HepG2 (cell line): ENCODE results near the gene ZSCAN31. TPM values are rescaled to one million over a fixed set of nuclear protein-coding genes. Genes with fewer than 3 reads are reported as not detected.
A peak's percentile ranks its signal among the peaks of the same experiment; 100 is the strongest.

Source experiments
- ARID5B ChIP-seq: IDR thresholded peaks from 2 replicates; pipeline ENCODE4 v1.4.0; 2020; ENCODE audit warnings: mild to moderate bottlenecking, missing genetic modification reagents
- ATF5 ChIP-seq: sonication (generic); formaldehyde crosslinking; IDR thresholded peaks from 2 replicates; pipeline ENCODE4 v1.4.0; 2020; ENCODE audit warnings: mild to moderate bottlenecking, low read depth, missing genetic modification reagents
- CAMTA2 ChIP-seq: sonication (generic); formaldehyde crosslinking; IDR thresholded peaks from 2 replicates; pipeline ENCODE4 v1.4.0; 2020; ENCODE audit warnings: mild to moderate bottlenecking, missing genetic modification reagents, borderline replicate concordance
- CHD4 ChIP-seq: fragments of 200-600 bp; sonication (generic); IDR thresholded peaks from 2 replicates; pipeline ENCODE4 v1.7.0; 2017; ENCODE audit warnings: mild to moderate bottlenecking, low read length, borderline replicate concordance
- HOXA5 ChIP-seq: sonication (generic); formaldehyde crosslinking; IDR thresholded peaks from 2 replicates; pipeline ENCODE4 v1.4.0; 2020; ENCODE audit warnings: missing genetic modification reagents
- JUND ChIP-seq: sonication (generic); formaldehyde crosslinking; IDR thresholded peaks from 2 replicates; pipeline ENCODE4 v1.8.0; 2022; ENCODE audit warnings: mild to moderate bottlenecking, missing genetic modification reagents
- RFXAP ChIP-seq: sonication (generic); formaldehyde crosslinking; IDR thresholded peaks from 2 replicates; pipeline ENCODE4 v1.4.0; 2020; ENCODE audit warnings: missing genetic modification reagents, borderline replicate concordance
- SMARCE1 ChIP-seq: fragments of 450-650 bp; IDR thresholded peaks from 2 replicates; pipeline ENCODE4 v1.6.1; 2017; ENCODE audit warnings: borderline replicate concordance
- TOE1 ChIP-seq: sonication (generic); formaldehyde crosslinking; IDR thresholded peaks from 2 replicates; pipeline ENCODE4 v1.4.0; 2020; ENCODE audit warnings: mild to moderate bottlenecking, missing genetic modification reagents
- ZBTB20 ChIP-seq: sonication (generic); formaldehyde crosslinking; IDR thresholded peaks from 2 replicates; pipeline ENCODE4 v1.8.1; 2023; ENCODE audit warnings: missing genetic modification reagents, low read depth, mild to moderate bottlenecking, borderline replicate concordance
- ZIK1 ChIP-seq: sonication (generic); formaldehyde crosslinking; IDR thresholded peaks from 2 replicates; pipeline ENCODE4 v1.5.0; 2020; ENCODE audit warnings: mild to moderate bottlenecking, low read depth, missing genetic modification reagents, borderline replicate concordance
- ZNF33B ChIP-seq: sonication (generic); formaldehyde crosslinking; IDR thresholded peaks from 2 replicates; pipeline ENCODE4 v1.5.1; 2020; ENCODE audit warnings: mild to moderate bottlenecking, missing genetic modification reagents
- ZNF350 ChIP-seq: sonication (generic); formaldehyde crosslinking; IDR thresholded peaks from 2 replicates; pipeline ENCODE4 v1.4.0; 2020; ENCODE audit warnings: mild to moderate bottlenecking, low read depth, missing genetic modification reagents, borderline replicate concordance
- ZNF569 ChIP-seq: sonication (generic); formaldehyde crosslinking; IDR thresholded peaks from 2 replicates; pipeline ENCODE4 v1.5.0; 2020; ENCODE audit warnings: mild to moderate bottlenecking, missing genetic modification reagents, moderate library complexity, borderline replicate concordance
- ZNF773 ChIP-seq: sonication (generic); formaldehyde crosslinking; IDR thresholded peaks from 2 replicates; pipeline ENCODE4 v1.4.0; 2020; ENCODE audit warnings: missing genetic modification reagents, borderline replicate concordance
- ZSCAN9 ChIP-seq: IDR thresholded peaks from 2 replicates; pipeline ENCODE4 v1.6.1; 2016; ENCODE audit warnings: borderline replicate concordance
- polyA plus RNA-seq, 8 experiments: library from polyadenylated mRNA; depleted of rRNA in 3 of 8; stranded (reverse) in 7 of 8; unstranded in 1 of 8; fragments of >200 nt; fragmentation: Illumina TruSeq in 4 of 8; extraction: Trizol in 4 of 8; gene quantifications; 2 replicates each; pipeline versions ENCODE4 v1.2.1 to v1.2.3, GENCODE V29; 2011 to 2016; ENCODE audit warnings: low read depth in 4 of 8, missing spikeins in 1 of 8, mixed read lengths in 1 of 8; ENCODE audit not compliant: insufficient read depth in 1 of 8
- total RNA-seq, 5 experiments: library from RNA; depleted of rRNA; stranded (reverse); fragments of >200 nt; fragmentation: Illumina TruSeq; extraction: Trizol; gene quantifications; 2 replicates each; pipeline ENCODE4 v1.2.3, GENCODE V29; 2016; ENCODE audit warnings: low read depth in 1 of 5
- TF ChIP-seq, protein P1 (sequence below): sonication (generic); formaldehyde crosslinking; IDR thresholded peaks from 2 replicates; pipeline ENCODE4 v1.5.1; 2020; ENCODE audit warnings: missing genetic modification reagents, mild to moderate bottlenecking, borderline replicate concordance
- TF ChIP-seq, protein P2 (sequence below): sonication (generic); formaldehyde crosslinking; IDR thresholded peaks from 2 replicates; pipeline ENCODE4 v1.4.0; 2020; ENCODE audit warnings: mild to moderate bottlenecking, missing genetic modification reagents
- TF ChIP-seq, protein P3 (sequence below): IDR thresholded peaks from 2 replicates; pipeline ENCODE4 v1.6.1; 2012; ENCODE audit warnings: low read length, improper control_type of control experiment

Gene ZSCAN31
- total and polyA plus RNA-seq, 2 of the 13 experiments (the other 11 are each of a cell fraction or from before 2014, with no cell fraction given): 5.3 to 6.2 TPM

GRCh38 chr6:28281288-28282064, 54.5 kb downstream of the ZSCAN31 start, which contains the start of gene PGBD1 (continued):
- TF ChIP-seq ZIK1 (no peak), CAMTA2 (no peak), ATF5 (no peak), ARID5B (CRISPR knock-in tag) (peak; percentile 73), ZNF569 (CRISPR knock-in tag) (no peak), ZBTB20 (0 out of 2 replicates have a peak, but pooled peaks have one; percentile 22), ZNF33B (peak; percentile 52; the same call in 1 of the 2 replicates), SMARCE1 (no peak), CHD4 (no peak), ZNF350 (CRISPR knock-in tag) (peak; percentile 88; the same call in 1 of the 2 replicates), RFXAP (CRISPR knock-in tag) (no peak), HOXA5 (peak; percentile 89), TOE1 (CRISPR knock-in tag) (no peak), JUND (no peak), ZNF773 (no peak), ZSCAN9 (CRISPR knock-in tag) (peak; percentile 15; the same call in 1 of the 2 replicates)
- TF ChIP-seq, protein P1, sequence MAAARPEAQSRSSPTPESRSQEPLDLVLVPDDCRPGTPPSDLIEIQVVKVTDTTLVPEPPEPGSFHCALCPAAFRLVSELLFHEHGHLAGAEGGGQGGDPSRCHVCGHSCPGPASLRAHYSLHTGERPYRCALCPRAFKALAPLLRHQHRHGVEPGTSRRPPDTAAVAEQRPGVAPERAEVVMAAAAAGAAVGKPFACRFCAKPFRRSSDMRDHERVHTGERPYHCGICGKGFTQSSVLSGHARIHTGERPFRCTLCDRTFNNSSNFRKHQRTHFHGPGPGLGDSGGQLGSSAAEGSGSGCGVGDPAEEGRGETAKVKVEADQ (CRISPR knock-in tag): peak; percentile 62; the same call in 1 of the 2 replicates
- TF ChIP-seq, protein P2, sequence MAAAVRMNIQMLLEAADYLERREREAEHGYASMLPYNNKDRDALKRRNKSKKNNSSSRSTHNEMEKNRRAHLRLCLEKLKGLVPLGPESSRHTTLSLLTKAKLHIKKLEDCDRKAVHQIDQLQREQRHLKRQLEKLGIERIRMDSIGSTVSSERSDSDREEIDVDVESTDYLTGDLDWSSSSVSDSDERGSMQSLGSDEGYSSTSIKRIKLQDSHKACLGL (CRISPR knock-in tag): peak; percentile 45; the same call in 1 of the 2 replicates
- TF ChIP-seq, protein P3, sequence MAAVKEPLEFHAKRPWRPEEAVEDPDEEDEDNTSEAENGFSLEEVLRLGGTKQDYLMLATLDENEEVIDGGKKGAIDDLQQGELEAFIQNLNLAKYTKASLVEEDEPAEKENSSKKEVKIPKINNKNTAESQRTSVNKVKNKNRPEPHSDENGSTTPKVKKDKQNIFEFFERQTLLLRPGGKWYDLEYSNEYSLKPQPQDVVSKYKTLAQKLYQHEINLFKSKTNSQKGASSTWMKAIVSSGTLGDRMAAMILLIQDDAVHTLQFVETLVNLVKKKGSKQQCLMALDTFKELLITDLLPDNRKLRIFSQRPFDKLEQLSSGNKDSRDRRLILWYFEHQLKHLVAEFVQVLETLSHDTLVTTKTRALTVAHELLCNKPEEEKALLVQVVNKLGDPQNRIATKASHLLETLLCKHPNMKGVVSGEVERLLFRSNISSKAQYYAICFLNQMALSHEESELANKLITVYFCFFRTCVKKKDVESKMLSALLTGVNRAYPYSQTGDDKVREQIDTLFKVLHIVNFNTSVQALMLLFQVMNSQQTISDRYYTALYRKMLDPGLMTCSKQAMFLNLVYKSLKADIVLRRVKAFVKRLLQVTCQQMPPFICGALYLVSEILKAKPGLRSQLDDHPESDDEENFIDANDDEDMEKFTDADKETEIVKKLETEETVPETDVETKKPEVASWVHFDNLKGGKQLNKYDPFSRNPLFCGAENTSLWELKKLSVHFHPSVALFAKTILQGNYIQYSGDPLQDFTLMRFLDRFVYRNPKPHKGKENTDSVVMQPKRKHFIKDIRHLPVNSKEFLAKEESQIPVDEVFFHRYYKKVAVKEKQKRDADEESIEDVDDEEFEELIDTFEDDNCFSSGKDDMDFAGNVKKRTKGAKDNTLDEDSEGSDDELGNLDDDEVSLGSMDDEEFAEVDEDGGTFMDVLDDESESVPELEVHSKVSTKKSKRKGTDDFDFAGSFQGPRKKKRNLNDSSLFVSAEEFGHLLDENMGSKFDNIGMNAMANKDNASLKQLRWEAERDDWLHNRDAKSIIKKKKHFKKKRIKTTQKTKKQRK: no peak
